HCT116 (cell line): Measurements from ENCODE around the gene RRH. TPM values are rescaled to one million over a fixed set of nuclear protein-coding genes. Genes with fewer than 3 reads are reported as not detected.

Source experiments
- ATAC-seq: fragments of 200-7000 bp; cut with Tn5 transposase; 2 replicates; pipeline ENCODE4 v1.9.1; 2020; ENCODE audit warnings: mild to moderate bottlenecking, moderate library complexity
- BruUV-seq: library from RNA; stranded (reverse); fragments of 400-500 nt; replicated peaks from 2 replicates; lab custom pipeline; 2021; lab: Mats Ljungman, UMichigan
- CTCF ChIA-PET: fragments of 300-600 bp; sonication (Branson Sonifier 250); formaldehyde crosslinking; loops from one replicate; lab custom pipeline; 2021; ENCODE audit warnings: antibody characterized with exemption; lab: Charles Lee
- POLR2A ChIA-PET: fragments of 300-600, 350-600 bp; sonication (Branson Sonifier 250); formaldehyde crosslinking; loops from one replicate; lab custom pipeline; 2021; ENCODE audit warnings: antibody characterized with exemption; lab: Charles Lee
- RAD21 ChIA-PET, 2 experiments: fragments of 300-600 bp; sonication (Branson Sonifier 250); formaldehyde crosslinking; loops; one replicate each; lab custom pipeline; 2023; ENCODE audit warnings: low total read pairs in 2 of 2; ENCODE audit not compliant: uncharacterized antibody in 2 of 2, unreplicated experiment in 2 of 2, low non-redundant PET in 1 of 2; lab: Charles Lee
- DNase-seq: peaks from one replicate; pipeline ENCODE4 v3.0.0-alpha.2; 2010; ENCODE audit warnings: low read depth, low spot score
- H2AFZ ChIP-seq: fragments of 200-600 bp; shearing (Covaris generic), sonication (generic); 2 replicates; pipeline ENCODE4 v1.6.1; 2017; ENCODE audit warnings: low read depth, mixed run types, mixed read lengths, antibody characterized with exemption, low read length; ENCODE audit not compliant: poor library complexity, severe bottlenecking
- H3K27ac ChIP-seq: 2 replicates; pipeline ENCODE4 v1.5.1; 2012; ENCODE audit warnings: low read depth, low read length
- H3K27me3 ChIP-seq: fragments of 200-600 bp; sonication (generic); 2 replicates; pipeline ENCODE4 v1.6.1; 2016; ENCODE audit warnings: mixed run types, low read length, mixed read lengths; ENCODE audit not compliant: insufficient read depth
- H3K36me3 ChIP-seq, 2 experiments: fragments of 200-500 bp in 1 of 2; fragments of 200-600 bp in 1 of 2; sonication (Bioruptor generic) in 1 of 2; sonication (generic) in 1 of 2; 2 replicates each; pipeline versions ENCODE4 v1.5.1 to v1.6.1; 2014 to 2016; ENCODE audit warnings: low read length in 2 of 2, inconsistent platforms in 1 of 2, mixed read lengths in 1 of 2, mixed run types in 1 of 2; ENCODE audit not compliant: insufficient read depth in 2 of 2, control insufficient read depth in 1 of 2
- H3K4me1 ChIP-seq, 2 experiments: fragments of 200-600 bp in 1 of 2; sonication (generic) in 1 of 2; 2 replicates each; pipeline versions ENCODE4 v1.5.1 to v1.6.1; 2012 to 2017; ENCODE audit warnings: low read length in 2 of 2, inconsistent platforms in 1 of 2, mild to moderate bottlenecking in 1 of 2, mixed read lengths in 1 of 2, mixed run types in 1 of 2, moderate library complexity in 1 of 2; ENCODE audit not compliant: insufficient read depth in 2 of 2, control insufficient read depth in 1 of 2
- H3K4me2 ChIP-seq: fragments of 200-600 bp; sonication (generic); 2 replicates; pipeline ENCODE4 v1.6.1; 2017; ENCODE audit warnings: mixed run types, low read length, mixed read lengths
- H3K4me3 ChIP-seq, 2 experiments: fragments of 200-600 bp in 1 of 2; sonication (generic) in 1 of 2; replicated peaks in 1 of 2; 2 replicates each; pipeline ENCODE4 v1.5.1; 2011 to 2016; ENCODE audit warnings: low read length in 2 of 2, control low read depth in 1 of 2, low read depth in 1 of 2, mild to moderate bottlenecking in 1 of 2, mixed read lengths in 1 of 2, mixed run types in 1 of 2
- H3K79me2 ChIP-seq: fragments of 200-600 bp; sonication (generic); 2 replicates; pipeline ENCODE4 v1.6.1; 2017; ENCODE audit warnings: mild to moderate bottlenecking, mixed run types, low read length, moderate library complexity, mixed read lengths; ENCODE audit not compliant: insufficient read depth
- H3K9ac ChIP-seq: fragments of 200-600 bp; sonication (generic); 2 replicates; pipeline ENCODE4 v1.6.1; 2016; ENCODE audit warnings: low read length, mixed read lengths
- H3K9me2 ChIP-seq: fragments of 200-600 bp; sonication (generic), shearing (Covaris generic); 2 replicates; pipeline ENCODE4 v1.6.1; 2017; ENCODE audit warnings: mixed run types, mild to moderate bottlenecking, moderate library complexity; ENCODE audit not compliant: insufficient read depth
- H3K9me3 ChIP-seq, 2 experiments: fragments of 200-500 bp in 1 of 2; fragments of 200-600 bp in 1 of 2; sonication (Bioruptor generic) in 1 of 2; sonication (generic) in 1 of 2; 2 replicates each; pipeline ENCODE4 v1.6.1; 2014 to 2017; ENCODE audit warnings: low read length in 2 of 2, mixed read lengths in 2 of 2, inconsistent platforms in 1 of 2, low read depth in 1 of 2, mild to moderate bottlenecking in 1 of 2, mixed run types in 1 of 2, moderate library complexity in 1 of 2; ENCODE audit not compliant: control insufficient read depth in 1 of 2, insufficient read depth in 1 of 2
- H4K20me1 ChIP-seq: fragments of 200-600 bp; sonication (generic), shearing (Covaris generic); 2 replicates; pipeline ENCODE4 v1.6.1; 2017; ENCODE audit warnings: mixed run types, mild to moderate bottlenecking, moderate library complexity; ENCODE audit not compliant: insufficient read depth
- CBX3 ChIP-seq: IDR thresholded peaks from 2 replicates; pipeline ENCODE4 v1.6.1; 2012; ENCODE audit warnings: low read depth
- CEBPB ChIP-seq: IDR thresholded peaks from 2 replicates; pipeline ENCODE4 v1.6.1; 2012; ENCODE audit warnings: low read depth
- EGR1 ChIP-seq: IDR thresholded peaks from 2 replicates; pipeline ENCODE4 v1.6.1; 2012; ENCODE audit warnings: low read depth
- ELF1 ChIP-seq: IDR thresholded peaks from 2 replicates; pipeline ENCODE4 v1.6.1; 2012; ENCODE audit warnings: low read depth, borderline replicate concordance
- EZH2 ChIP-seq: fragments of 200-600 bp; sonication (generic); IDR thresholded peaks from 2 replicates; pipeline ENCODE4 v1.6.1; 2017; ENCODE audit warnings: antibody characterized with exemption, mixed run types
- FOSL1 ChIP-seq: IDR thresholded peaks from 2 replicates; pipeline ENCODE4 v1.6.1; 2012; ENCODE audit warnings: low read depth
- JUND ChIP-seq: IDR thresholded peaks from 2 replicates; pipeline ENCODE4 v1.6.1; 2012
- MAX ChIP-seq: IDR thresholded peaks from 2 replicates; pipeline ENCODE4 v1.6.1; 2012
- POLR2A ChIP-seq: IDR thresholded peaks from 2 replicates; pipeline ENCODE4 v1.7.0; 2011; ENCODE audit warnings: borderline replicate concordance; ENCODE audit not compliant: insufficient read depth, insufficient read length; ENCODE audit errors: extremely low read depth
- RAD21 ChIP-seq: IDR thresholded peaks from 2 replicates; pipeline ENCODE4 v1.6.1; 2012; ENCODE audit warnings: low read depth, mild to moderate bottlenecking
- SRF ChIP-seq: IDR thresholded peaks from 2 replicates; pipeline ENCODE4 v1.6.1; 2012; ENCODE audit warnings: low read depth
- TCF7L2 ChIP-seq: IDR thresholded peaks from 2 replicates; pipeline ENCODE4 v1.7.0; 2011; ENCODE audit warnings: borderline replicate concordance, inconsistent platforms; ENCODE audit not compliant: insufficient read depth, insufficient read length; ENCODE audit errors: extremely low read depth
- ZFX ChIP-seq: fragments of 450-650 bp; IDR thresholded peaks from 2 replicates; pipeline ENCODE4 v1.6.1; 2017
- intact Hi-C: fragments of 100-400 bp; cut with micrococcal nuclease; formaldehyde crosslinking; loops from 2 replicates; pipeline ENCODE4 v1.10.0; 2022
- total RNA-seq: library from RNA; stranded (reverse); gene quantifications from one replicate; pipeline ENCODE4 v1.2.1, GENCODE V29; 2021; ENCODE audit not compliant: unreplicated experiment
- TF ChIP-seq, protein P1 (sequence below), 3 experiments: fragments of 200-600 bp in 1 of 3; sonication (generic) in 1 of 3; IDR thresholded peaks in 2 of 3; conservative IDR thresholded peaks in 1 of 3; 2 replicates each; pipeline ENCODE4 v1.5.1; 2012 to 2017; ENCODE audit warnings: low read depth in 2 of 3, low read length in 2 of 3, antibody characterized with exemption in 1 of 3, borderline replicate concordance in 1 of 3, control low read depth in 1 of 3, mild to moderate bottlenecking in 1 of 3, mixed read lengths in 1 of 3, mixed run types in 1 of 3, moderate library complexity in 1 of 3; ENCODE audit not compliant: insufficient read depth in 1 of 3

RRH gene
- total RNA-seq, 1 experiment from 2014 or later: 0.42 TPM

DNA sequence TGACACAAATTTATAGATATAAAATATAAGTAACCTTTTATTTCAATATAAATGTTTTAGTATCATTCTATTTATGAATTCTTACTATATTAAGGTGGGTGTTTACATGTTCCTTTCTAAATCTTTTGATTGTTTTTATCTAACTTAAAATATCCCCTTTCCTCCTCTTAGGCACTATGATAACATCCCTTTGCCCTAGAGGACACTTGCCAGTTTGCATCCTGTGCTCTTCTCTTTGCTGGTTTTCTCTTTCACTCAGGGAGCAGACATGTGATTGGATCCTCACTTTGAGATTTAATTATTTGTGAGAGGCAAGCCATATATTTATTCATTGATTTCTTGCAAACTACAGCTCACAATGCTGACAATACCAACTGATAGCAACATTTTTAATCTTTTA lies 36.4 kb downstream of the RRH start:
- H3K4me3 ChIP-seq: no peak overlapping the region
- ChIA-PET RAD21 (no interaction called here), POLR2A (no interaction called here)
- H3K4me1 ChIP-seq: no peaks in the 10 kb centered on the region
- H3K79me2 ChIP-seq: no peaks in the 10 kb centered on the region
- ATAC-seq: 0 out of 2 replicates have a peak, but pooled peaks have one; percentile 54
- no peaks in the 10 kb centered on the region for H3K36me3 ChIP-seq
- no peaks in the 10 kb centered on the region; a peak in 1 of 4 replicates for H3K9me3 ChIP-seq
- no peak overlapping the region for H2AFZ ChIP-seq
- H3K9ac ChIP-seq: no peak overlapping the region
- BruUV-seq: no TSS peak
- no peak overlapping the region for H3K27ac ChIP-seq
- no peak for TF ChIP-seq POLR2A
- TF ChIP-seq CBX3: no peak
- TF ChIP-seq JUND: no peak
- no peak for TF ChIP-seq TCF7L2
- no peak for TF ChIP-seq ELF1
- no peak for TF ChIP-seq SRF
- no peak for TF ChIP-seq FOSL1
- TF ChIP-seq CEBPB: no peak
- no peak for TF ChIP-seq MAX
- no peak for TF ChIP-seq RAD21
- TF ChIP-seq ZFX: no peak
- TF ChIP-seq EGR1: no peak
- TF ChIP-seq, protein P1, sequence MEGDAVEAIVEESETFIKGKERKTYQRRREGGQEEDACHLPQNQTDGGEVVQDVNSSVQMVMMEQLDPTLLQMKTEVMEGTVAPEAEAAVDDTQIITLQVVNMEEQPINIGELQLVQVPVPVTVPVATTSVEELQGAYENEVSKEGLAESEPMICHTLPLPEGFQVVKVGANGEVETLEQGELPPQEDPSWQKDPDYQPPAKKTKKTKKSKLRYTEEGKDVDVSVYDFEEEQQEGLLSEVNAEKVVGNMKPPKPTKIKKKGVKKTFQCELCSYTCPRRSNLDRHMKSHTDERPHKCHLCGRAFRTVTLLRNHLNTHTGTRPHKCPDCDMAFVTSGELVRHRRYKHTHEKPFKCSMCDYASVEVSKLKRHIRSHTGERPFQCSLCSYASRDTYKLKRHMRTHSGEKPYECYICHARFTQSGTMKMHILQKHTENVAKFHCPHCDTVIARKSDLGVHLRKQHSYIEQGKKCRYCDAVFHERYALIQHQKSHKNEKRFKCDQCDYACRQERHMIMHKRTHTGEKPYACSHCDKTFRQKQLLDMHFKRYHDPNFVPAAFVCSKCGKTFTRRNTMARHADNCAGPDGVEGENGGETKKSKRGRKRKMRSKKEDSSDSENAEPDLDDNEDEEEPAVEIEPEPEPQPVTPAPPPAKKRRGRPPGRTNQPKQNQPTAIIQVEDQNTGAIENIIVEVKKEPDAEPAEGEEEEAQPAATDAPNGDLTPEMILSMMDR (IDR thresholded peaks at IDR 0.05 in 2 of 3, conservative IDR thresholded peaks at IDR 0.05 in 1 of 3; ENCODE audit: borderline replicate concordance in 1 of 3, insufficient read depth in 1 of 3, low read depth in 2 of 3, low read length in 2 of 3): no peak
- no peak for TF ChIP-seq EZH2
- TF ChIP-seq, all 23 proteins: peak for 0
- no peaks in the 10 kb centered on the region for H4K20me1 ChIP-seq
- no peaks in the 10 kb centered on the region for H3K27me3 ChIP-seq
- H3K9me2 ChIP-seq: no peaks in the 10 kb centered on the region
- DNase-seq: no peak
- CTCF ChIA-PET: no interaction called here
- H3K4me2 ChIP-seq: no peak overlapping the region
- intact Hi-C loops: no loop called here
